B cell (primary cell): Measurements from ENCODE around the gene ZNF804A. TPM values are rescaled to one million over a fixed set of nuclear protein-coding genes. Genes with fewer than 3 reads are reported as not detected.

Source experiments
- ATAC-seq: fragments of 200-7000 bp; cut with Tn5 transposase; one replicate; pipeline ENCODE4 v1.10.0; 2021; ENCODE audit warnings: low read depth, mild to moderate bottlenecking, moderate number of reproducible peaks, moderate library complexity
- CTCF ChIA-PET: fragments of 350-600 bp; sonication (Branson Sonifier 250); formaldehyde crosslinking; loops from one replicate; lab custom pipeline; 2021; ENCODE audit warnings: antibody characterized with exemption, inconsistent platforms; lab: Charles Lee
- POLR2A ChIA-PET: fragments of 350-600 bp; sonication (Branson Sonifier 250); formaldehyde crosslinking; loops from one replicate; lab custom pipeline; 2021; ENCODE audit warnings: antibody characterized with exemption; lab: Charles Lee
- DNase-seq: peaks from one replicate; pipeline ENCODE4 v3.0.0; 2013
- H2AFZ ChIP-seq: 2 replicates; pipeline ENCODE4 v1.6.1; 2012; ENCODE audit warnings: mild to moderate bottlenecking, low read depth, low read length; ENCODE audit not compliant: insufficient read depth, poor library complexity, severe bottlenecking
- H3K27ac ChIP-seq, 2 donors: 1 replicate in 1 of 2; 2 replicates in 1 of 2; pipeline ENCODE4 v1.5.1; 2012 to 2013; ENCODE audit warnings: low read length in 2 of 2, mild to moderate bottlenecking in 2 of 2, moderate library complexity in 1 of 2
- H3K27me3 ChIP-seq, 4 experiments: fragments of 200-600 bp in 1 of 4; sonication (generic) in 1 of 4; replicated peaks in 1 of 4; 1 replicate in 2 of 4; 2 replicates in 2 of 4; pipeline versions ENCODE4 v1.6.1 to v1.7.0; 2013 to 2016; ENCODE audit warnings: low read length in 3 of 4, mild to moderate bottlenecking in 2 of 4, mixed read lengths in 1 of 4, moderate library complexity in 1 of 4; ENCODE audit not compliant: insufficient read depth in 4 of 4, control insufficient read depth in 3 of 4; ENCODE audit errors: control extremely low read depth in 1 of 4
- H3K36me3 ChIP-seq, 2 experiments: replicated peaks in 1 of 2; 1 replicate in 1 of 2; 2 replicates in 1 of 2; pipeline versions ENCODE4 v1.6.1 to v1.7.1; 2013; ENCODE audit warnings: low read length in 1 of 2; ENCODE audit not compliant: insufficient read depth in 2 of 2, control insufficient read depth in 1 of 2; ENCODE audit errors: control extremely low read depth in 1 of 2, extremely low read depth in 1 of 2
- H3K4me1 ChIP-seq, 2 donors: fragments of 200-600 bp in 1 of 2; sonication (generic) in 1 of 2; 1 replicate in 1 of 2; 2 replicates in 1 of 2; pipeline versions ENCODE4 v1.5.1 to v1.6.1; 2013 to 2017; ENCODE audit warnings: low read length in 2 of 2; ENCODE audit not compliant: control insufficient read depth in 2 of 2, insufficient read depth in 2 of 2
- H3K4me2 ChIP-seq: replicated peaks from 2 replicates; pipeline ENCODE3; 2012; ENCODE audit warnings: mild to moderate bottlenecking, low read depth, low read length; ENCODE audit not compliant: poor library complexity, severe bottlenecking
- H3K4me3 ChIP-seq, 5 experiments: fragments of 200-600 bp in 1 of 5; sonication (generic) in 1 of 5; 1 replicate in 3 of 5; 2 replicates in 2 of 5; pipeline versions ENCODE4 v1.5.1 to v1.7.0; 2011 to 2016; ENCODE audit warnings: low read length in 4 of 5, mild to moderate bottlenecking in 4 of 5, low read depth in 2 of 5, control low read depth in 1 of 5, moderate library complexity in 1 of 5; ENCODE audit not compliant: insufficient read depth in 1 of 5; ENCODE audit errors: control extremely low read depth in 1 of 5, extremely low read depth in 1 of 5
- H3K79me2 ChIP-seq: fragments of 200-600 bp; sonication (generic); one replicate; pipeline ENCODE4 v1.6.0; 2016; ENCODE audit warnings: low read length; ENCODE audit not compliant: control insufficient read depth, insufficient read depth
- H3K9ac ChIP-seq: fragments of 200-600 bp; sonication (generic); 2 replicates; pipeline ENCODE4 v1.6.1; 2017; ENCODE audit warnings: mild to moderate bottlenecking, low read length, moderate library complexity
- H3K9me3 ChIP-seq, 3 donors: one replicate each; pipeline versions ENCODE4 v1.6.1 to v1.7.1; 2013; ENCODE audit warnings: low read length in 2 of 3; ENCODE audit not compliant: control insufficient read depth in 2 of 3, insufficient read depth in 1 of 3; ENCODE audit errors: control extremely low read depth in 1 of 3
- H4K20me1 ChIP-seq: 2 replicates; pipeline ENCODE4 v1.6.0; 2012; ENCODE audit warnings: mild to moderate bottlenecking, low read length; ENCODE audit not compliant: insufficient read depth, control insufficient read depth, poor library complexity, severe bottlenecking
- H3K27ac Mint-ChIP-seq: one replicate; pipeline ENCODE4 v1.8.0; 2021; ENCODE audit warnings: mixed read lengths
- H3K27me3 Mint-ChIP-seq: one replicate; pipeline ENCODE4 v1.8.0; 2021; ENCODE audit warnings: mixed read lengths
- H3K4me1 Mint-ChIP-seq: one replicate; pipeline ENCODE4 v1.8.0; 2021; ENCODE audit warnings: mixed read lengths
- H3K4me3 Mint-ChIP-seq: one replicate; pipeline ENCODE4 v1.8.0; 2021; ENCODE audit warnings: mixed read lengths
- H3K9me3 Mint-ChIP-seq: one replicate; pipeline ENCODE4 v1.8.0; 2022; ENCODE audit warnings: mixed read lengths; ENCODE audit not compliant: insufficient read depth
- EZH2 ChIP-seq: IDR thresholded peaks from 2 replicates; pipeline ENCODE4 v1.6.1; 2012; ENCODE audit warnings: borderline replicate concordance, low read depth, mild to moderate bottlenecking, moderate library complexity, low read length; ENCODE audit not compliant: insufficient read depth, poor library complexity, severe bottlenecking
- WGBS: methylation state at CpG from one replicate; pipeline ENCODE4 v1.1.5; 2013; ENCODE audit warnings: missing lambda C conversion rate; ENCODE audit not compliant: insufficient coverage; 5-methylcytosine and 5-hydroxymethylcytosine counted together
- intact Hi-C: fragments of 100-400 bp; cut with micrococcal nuclease; formaldehyde crosslinking; loops from one replicate; pipeline ENCODE4 v1.10.0; 2022
- polyA plus RNA-seq: library from polyadenylated mRNA; depleted of rRNA; stranded (reverse); fragments of >200 nt; gene quantifications from 2 replicates; pipeline ENCODE4 v1.2.3, GENCODE V29; 2012
- total RNA-seq, 2 donors: library from RNA; stranded (reverse); fragments of 120-200 nt in 1 of 2; gene quantifications; 1 replicate in 1 of 2; 2 replicates in 1 of 2; pipeline versions ENCODE4 v1.2.3 to v1.2.4, GENCODE V29; 2013 to 2022
- TF ChIP-seq, protein P1 (sequence below): fragments of 200-600 bp; IDR thresholded peaks from one replicate; pipeline ENCODE4 v1.8.0; 2022; ENCODE audit warnings: antibody characterized with exemption, mild to moderate bottlenecking

Gene ZNF804A
- total and polyA plus RNA-seq, 2 donors (not counting 1 experiment from before 2014, with no cell fraction given): 1.2 to 2.4 TPM

DNA sequence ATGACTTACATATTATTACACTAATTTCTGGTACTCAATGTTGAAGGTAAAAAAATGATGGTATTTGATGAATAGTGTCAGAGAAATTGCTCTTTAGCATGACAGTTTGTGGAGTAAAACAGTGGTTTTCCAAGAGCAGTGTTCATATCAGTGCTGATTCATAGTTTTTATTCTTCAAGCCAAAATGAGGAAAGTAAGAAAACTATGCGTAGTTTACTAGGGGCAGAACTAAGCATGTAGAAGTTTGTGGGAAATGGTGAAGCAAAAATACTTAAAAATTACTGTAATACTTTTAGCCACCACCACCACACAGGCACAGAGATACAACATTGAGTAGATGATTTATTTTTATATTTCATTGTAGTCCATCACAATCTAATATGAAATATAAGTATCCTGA lies 137.3 kb downstream of the ZNF804A start:
- Histone ChIP-seq H4K20me1 (no peaks in the 10 kb centered on the region), H3K4me3 (no peak overlapping the region)

DNA sequence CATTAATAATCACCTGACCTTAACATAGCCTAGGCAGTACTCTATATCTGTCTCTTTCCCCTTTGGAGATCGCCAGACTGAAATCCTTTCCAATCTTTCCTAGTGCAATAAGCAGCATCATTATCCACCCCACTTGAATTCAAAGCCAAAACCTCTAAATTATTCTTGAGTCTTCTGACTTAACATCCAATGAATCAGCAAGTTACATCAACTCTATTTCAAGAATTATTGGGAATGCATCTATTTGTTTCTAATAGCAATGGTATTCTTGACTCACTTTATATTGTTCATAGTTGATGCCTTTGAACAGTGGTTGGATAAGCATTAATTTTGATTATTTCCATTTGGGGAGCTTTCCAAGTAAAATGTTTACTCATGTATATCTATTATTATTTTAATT lies 144.8 kb downstream of the ZNF804A start:
- no peaks in the 10 kb centered on the region for H3K4me1 ChIP-seq
- H3K9me3 Mint-ChIP-seq: peaks cover 4% of the 10 kb centered on the region
- no peaks in the 10 kb centered on the region for H3K79me2 ChIP-seq
- H3K27ac ChIP-seq: no peak overlapping the region
- no peak overlapping the region for H3K4me3 Mint-ChIP-seq
- no peaks in the 10 kb centered on the region for H3K36me3 ChIP-seq
- no peak for DNase-seq
- no peaks in the 10 kb centered on the region for H3K27me3 ChIP-seq
- POLR2A ChIA-PET: no interaction called here
- no peak overlapping the region for H3K4me3 ChIP-seq
- no peaks in the 10 kb centered on the region for H4K20me1 ChIP-seq
- no peak for TF ChIP-seq EZH2
- TF ChIP-seq, protein P1, sequence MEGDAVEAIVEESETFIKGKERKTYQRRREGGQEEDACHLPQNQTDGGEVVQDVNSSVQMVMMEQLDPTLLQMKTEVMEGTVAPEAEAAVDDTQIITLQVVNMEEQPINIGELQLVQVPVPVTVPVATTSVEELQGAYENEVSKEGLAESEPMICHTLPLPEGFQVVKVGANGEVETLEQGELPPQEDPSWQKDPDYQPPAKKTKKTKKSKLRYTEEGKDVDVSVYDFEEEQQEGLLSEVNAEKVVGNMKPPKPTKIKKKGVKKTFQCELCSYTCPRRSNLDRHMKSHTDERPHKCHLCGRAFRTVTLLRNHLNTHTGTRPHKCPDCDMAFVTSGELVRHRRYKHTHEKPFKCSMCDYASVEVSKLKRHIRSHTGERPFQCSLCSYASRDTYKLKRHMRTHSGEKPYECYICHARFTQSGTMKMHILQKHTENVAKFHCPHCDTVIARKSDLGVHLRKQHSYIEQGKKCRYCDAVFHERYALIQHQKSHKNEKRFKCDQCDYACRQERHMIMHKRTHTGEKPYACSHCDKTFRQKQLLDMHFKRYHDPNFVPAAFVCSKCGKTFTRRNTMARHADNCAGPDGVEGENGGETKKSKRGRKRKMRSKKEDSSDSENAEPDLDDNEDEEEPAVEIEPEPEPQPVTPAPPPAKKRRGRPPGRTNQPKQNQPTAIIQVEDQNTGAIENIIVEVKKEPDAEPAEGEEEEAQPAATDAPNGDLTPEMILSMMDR: no peak
- intact Hi-C loops: no loop called here
- CTCF ChIA-PET: no interaction called here
- no peak overlapping the region for H2AFZ ChIP-seq
- H3K4me1 Mint-ChIP-seq: peaks cover 2% of the 10 kb centered on the region
- no peaks in the 10 kb centered on the region for H3K9me3 ChIP-seq
- H3K9ac ChIP-seq: no peak overlapping the region
- 100% methylated on average over 1 of the region's 1 CpG for WGBS
- no peaks in the 10 kb centered on the region for H3K27me3 Mint-ChIP-seq
- no peak overlapping the region for H3K27ac Mint-ChIP-seq
- H3K4me2 ChIP-seq: no peak overlapping the region
- ATAC-seq: no peak

More for the DNA sequence above, 137.3 kb downstream of the ZNF804A start:
- H3K36me3 ChIP-seq: no peaks in the 10 kb centered on the region
- peaks cover 0 to 3% of the 10 kb centered on the region in 2 donors for H3K4me1 ChIP-seq
- intact Hi-C loops: no loop called here
- no peak overlapping the region for H3K9ac ChIP-seq
- Mint-ChIP-seq H3K4me1 (peaks cover 11% of the 10 kb centered on the region), H3K27ac (no peak overlapping the region), H3K9me3 (no peaks in the 10 kb centered on the region), H3K27me3 (no peaks in the 10 kb centered on the region), H3K4me3 (no peak overlapping the region)
- no peaks in the 10 kb centered on the region for H3K79me2 ChIP-seq
- peaks cover 0 to 1% (median 0%) of the 10 kb centered on the region in 3 donors for H3K9me3 ChIP-seq
- no peak overlapping the region for H3K4me2 ChIP-seq
- WGBS: no CpG with 5 or more reads among the region's 1 CpG
- CTCF ChIA-PET: no interaction called here
- no peaks in the 10 kb centered on the region for H3K27me3 ChIP-seq
- no peak overlapping the region for H2AFZ ChIP-seq
- TF ChIP-seq EZH2: no peak
- TF ChIP-seq, protein P1: no peak
- no peak overlapping the region for H3K27ac ChIP-seq
- POLR2A ChIA-PET: no interaction called here
- ATAC-seq (no peak), DNase-seq (no peak)
